ENCODE results near the gene DUSP1.

Gene DUSP1

DNA sequence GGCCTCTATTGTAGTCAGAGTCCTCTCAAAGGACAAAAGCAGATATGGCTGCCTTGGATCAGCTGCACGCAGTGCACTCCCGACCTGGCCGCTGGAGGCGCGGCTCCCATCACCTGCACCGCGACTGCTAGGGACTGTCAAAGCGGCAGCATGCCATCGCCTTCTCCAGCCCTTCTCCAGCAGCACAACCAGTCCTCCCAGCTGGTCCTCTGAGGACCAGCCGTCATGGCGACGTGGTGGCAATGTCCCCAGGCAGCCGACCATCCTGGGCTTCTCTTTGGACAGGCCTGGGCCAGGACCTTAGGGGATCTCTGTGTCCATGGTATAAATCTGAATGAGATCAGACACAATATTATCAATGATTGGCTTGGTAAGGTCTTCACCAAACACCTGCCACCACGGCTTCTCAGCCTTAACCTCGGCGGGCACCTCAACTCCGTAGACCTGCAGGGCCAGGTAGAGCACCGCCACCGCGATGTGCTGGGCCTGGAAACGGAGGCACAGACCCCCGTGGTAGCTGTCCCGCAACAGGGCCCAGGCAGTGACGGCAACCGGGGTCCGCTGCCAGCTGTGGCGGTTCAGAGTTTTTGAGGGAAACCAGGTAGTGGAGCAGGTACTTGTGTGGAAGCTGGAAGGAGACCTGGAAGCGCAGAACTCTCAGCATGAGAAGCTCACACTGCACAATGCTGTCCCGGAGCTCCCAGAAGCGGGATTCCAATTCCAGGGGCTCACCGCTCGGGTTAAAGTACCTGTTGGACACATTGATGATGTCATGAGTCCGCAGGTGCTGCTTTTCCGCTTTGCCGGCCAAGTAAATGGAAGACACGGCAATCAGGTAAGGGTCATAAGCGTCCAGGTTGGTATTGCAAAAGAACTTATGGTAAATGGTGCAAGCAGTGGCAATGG, 8.5 kb downstream of the DUSP1 start:
- DNase-seq, result no peak

DNA sequence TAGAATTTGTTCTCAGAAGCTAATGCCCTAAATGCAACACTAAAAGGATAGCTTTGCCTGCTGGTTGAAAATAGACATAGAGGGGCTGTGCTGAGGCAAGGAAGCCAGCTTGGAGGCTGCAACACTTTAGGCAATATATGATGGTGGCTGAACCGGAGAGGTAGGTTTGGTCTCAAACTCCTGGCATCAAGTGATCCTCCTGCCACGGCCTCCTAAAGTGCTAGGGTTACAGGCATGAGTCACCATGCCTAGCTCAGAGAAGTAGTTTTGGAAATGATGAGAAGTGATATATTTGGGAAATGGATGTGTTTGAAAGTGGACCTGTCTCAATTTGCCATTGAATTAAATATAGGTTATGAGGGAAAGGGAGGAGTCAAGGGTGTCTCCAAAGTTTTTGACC, 10.0 kb downstream of the DUSP1 start:
- DNase-seq, result no peak

DNA sequence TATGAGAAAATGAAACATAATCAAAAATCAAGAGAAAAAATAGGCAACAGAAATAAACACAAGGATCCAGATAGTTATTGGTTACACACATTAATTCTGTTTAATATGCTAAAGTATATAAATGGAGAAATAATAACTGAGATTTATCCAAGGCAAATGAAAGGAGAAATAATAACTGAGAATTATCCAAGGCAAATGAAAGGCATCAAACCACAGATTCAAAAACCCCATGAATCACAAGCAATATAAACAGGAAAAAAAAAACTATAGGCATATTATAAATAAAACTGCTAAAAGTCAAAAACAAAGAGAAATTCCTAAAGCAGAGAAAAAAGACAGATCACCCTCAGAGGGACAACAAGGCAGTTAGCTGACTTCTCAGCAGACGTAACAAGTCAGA, 10.9 kb downstream of the DUSP1 start:
- DNase-seq, result no peak

DNA sequence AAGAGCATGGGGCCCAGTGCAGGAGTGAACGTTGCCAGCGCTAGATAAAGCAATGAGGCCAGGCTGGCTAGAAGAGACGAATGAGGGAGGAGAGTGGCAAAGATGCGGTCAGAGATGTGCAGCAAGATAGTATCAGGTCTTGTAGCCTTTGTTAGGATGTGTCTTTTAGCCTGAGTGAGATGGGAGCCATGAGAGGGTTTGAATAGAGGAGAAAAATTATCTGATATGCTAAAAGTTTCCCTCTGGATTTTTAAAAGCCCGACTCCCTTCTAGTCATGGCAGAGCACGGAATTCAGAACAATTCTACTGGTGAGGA, 12.2 kb downstream of the DUSP1 start:
- DNase-seq, result no peak

- DNase-seq, result no peak
These were observed 12.7 kb downstream of the DUSP1 start for GRCh38 chr5:172758077-172758833.

DNA sequence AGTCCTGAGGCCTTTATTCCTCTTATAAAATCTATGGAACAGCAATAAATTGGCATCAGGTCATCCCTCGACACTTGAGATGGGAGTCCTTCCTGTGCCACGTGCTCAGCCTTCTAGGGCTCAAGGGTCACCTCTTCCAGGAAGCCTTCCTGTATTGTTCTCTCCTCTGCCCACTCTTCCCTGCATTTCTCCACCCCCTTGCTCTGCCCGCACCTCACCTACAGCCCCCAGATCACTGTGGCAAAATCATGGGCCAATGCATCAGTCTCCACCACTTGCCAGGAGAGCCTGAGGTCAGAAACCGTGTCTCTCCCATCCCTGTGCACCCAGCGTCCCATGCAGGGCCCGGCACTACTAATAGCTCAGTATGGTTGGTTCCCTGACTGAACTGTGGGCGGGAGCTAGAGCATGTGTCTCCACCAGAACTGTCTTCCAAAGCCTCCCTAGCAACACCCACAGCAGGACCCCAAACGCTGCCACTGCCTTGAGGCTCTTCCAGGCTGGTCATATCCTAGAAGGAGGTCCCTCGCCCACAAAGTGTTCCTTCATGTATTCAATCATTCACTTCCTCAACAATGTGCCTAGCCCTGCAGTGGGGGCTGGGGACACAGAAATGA, 13.5 kb downstream of the DUSP1 start:
- no peak for DNase-seq

DNA sequence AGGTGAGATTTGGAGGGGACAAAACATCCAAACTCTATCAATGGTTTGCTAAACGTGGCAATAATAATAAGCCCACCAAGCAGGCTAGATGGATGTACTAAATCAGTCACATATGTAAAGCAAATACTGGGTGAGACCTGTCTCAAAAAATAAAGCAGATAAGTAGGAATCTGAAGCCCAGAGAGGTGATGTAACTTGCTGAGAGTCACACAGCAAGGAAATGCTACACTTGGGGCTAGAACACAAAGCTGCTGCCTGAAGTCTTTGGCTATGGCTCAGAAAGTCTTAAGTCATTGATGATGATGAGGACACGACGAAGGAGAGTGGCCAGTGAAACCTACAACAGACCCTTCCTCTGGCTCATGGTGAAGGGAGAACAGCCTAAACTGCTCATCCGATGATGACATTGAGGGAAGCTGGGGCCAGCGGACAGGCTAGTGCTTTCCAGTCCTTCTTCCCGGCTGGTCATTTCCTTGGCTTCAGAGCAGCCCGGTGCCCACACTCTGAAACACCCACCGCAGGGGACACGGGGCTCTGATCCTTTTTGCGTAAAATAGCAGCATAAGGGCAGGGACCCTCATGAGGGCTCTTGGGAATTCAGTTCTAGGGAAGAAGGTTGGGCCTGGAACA, 14.1 kb downstream of the DUSP1 start:
- no peak for DNase-seq

- DNase-seq, result no peak
These were observed 16.2 kb downstream of the DUSP1 start for GRCh38 chr5:172754596-172755356.

- DNase-seq, result no peak
These were observed 17.9 kb downstream of the DUSP1 start for GRCh38 chr5:172753101-172753500.

DNA sequence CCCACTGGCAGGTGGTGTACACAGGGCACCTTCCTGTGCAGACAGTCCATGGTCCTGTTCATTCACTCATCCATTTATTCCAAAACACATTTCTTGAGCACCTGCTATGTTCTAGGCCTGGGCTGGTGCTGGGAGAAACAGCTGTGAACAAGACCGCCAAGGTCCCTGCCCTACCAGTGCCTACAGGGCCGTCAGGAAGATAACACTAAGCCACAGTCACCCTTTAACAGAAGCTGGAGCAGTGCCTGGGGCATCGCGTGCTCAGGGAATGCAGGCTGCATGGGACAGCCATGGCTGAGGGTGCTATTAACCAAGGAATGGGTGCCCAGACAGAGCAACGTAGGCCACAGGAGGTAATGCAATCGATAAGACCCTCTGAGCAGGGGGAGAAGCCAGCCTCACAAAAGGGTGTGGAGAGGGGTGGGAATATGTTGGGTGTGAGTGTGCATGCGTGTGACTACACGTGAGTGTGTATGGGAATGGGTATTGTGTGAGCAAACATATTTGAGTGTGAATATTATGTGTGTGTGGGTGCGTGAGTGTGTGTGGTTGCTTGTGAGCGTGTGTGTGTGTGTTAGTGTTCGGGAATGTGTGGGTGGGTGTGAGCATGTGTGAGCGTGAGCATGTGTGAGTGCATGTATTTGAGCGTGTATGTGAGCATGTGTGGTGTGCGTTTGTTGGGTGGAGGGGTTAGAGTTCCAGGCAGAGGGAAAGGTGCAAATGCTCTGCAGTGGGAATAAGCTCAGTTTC, 19.1 kb downstream of the DUSP1 start:
- DNase-seq, result no peak

GRCh38 chr5:172749881-172750633, 20.9 kb downstream of the DUSP1 start:
- DNase-seq, result no peak

GRCh38 chr5:172749076-172749475, 21.9 kb downstream of the DUSP1 start:
- no peak for DNase-seq

DNA sequence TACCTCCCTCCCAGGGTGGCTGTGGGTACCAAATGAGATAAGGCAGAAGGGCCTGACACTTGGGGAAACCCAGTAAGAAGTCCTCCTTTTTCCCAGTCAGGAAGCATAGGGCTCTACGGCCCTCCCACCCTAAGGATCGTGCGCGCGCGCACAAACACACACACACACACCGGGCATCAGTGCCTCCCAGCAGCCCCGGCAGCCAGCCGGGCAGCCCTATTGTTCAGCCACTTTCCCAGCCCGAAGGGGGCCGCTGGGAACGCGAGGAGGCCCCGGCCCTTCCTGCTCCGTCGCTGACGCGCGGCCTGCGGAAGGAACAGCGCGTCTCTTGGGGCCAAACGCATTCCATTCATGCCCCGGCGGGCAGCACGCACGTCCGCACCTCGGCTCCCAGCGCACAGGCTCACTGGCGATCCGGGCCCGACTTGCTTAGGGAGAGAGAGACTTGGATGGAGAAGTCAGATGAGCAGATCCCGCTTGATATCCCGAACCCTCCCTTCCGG, 22.6 kb downstream of the DUSP1 start:
- no peak for DNase-seq

GRCh38 chr5:172747471-172747870, 23.5 kb downstream of the DUSP1 start:
- DNase-seq, result no peak

DNA sequence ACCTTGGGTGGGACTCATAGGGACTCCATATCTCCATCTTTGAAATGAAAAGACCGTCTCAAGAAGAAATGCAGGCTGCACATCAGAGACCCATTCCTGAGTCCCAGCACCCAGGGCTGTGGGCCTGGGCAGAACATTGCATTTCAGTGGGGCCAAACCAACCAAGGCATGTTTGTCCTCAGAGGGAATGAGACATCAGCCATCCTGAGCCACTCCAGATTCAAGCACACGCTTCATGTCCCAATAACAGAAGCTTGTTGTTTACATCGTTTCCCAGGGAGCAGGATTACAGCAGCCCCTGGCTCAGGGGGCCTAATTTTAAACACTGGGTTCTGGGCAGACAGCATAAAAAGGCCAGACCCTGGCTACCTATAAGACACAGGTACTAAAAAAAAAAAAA, 24.3 kb downstream of the DUSP1 start:
- DNase-seq, result no peak

DNA sequence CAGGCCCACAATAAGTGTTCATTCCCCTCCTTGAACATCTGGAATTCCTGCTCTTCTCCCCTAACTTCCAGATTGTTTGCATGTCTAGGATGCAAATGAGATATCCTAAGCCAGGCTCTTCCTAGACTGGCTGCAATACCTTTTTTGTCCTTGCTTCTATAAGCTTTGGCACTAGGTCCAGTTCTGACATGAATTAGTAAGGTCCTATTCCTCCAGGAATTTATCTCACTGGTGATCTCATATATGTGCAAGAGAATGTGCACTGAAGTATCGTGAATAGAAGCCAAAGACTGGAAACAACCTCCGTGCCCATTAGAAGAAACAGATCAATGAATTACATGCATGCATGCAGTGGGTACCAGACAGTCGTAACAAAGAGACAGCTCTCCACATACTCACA, 25.2 kb downstream of the DUSP1 start:
- DNase-seq, result no peak

DNA sequence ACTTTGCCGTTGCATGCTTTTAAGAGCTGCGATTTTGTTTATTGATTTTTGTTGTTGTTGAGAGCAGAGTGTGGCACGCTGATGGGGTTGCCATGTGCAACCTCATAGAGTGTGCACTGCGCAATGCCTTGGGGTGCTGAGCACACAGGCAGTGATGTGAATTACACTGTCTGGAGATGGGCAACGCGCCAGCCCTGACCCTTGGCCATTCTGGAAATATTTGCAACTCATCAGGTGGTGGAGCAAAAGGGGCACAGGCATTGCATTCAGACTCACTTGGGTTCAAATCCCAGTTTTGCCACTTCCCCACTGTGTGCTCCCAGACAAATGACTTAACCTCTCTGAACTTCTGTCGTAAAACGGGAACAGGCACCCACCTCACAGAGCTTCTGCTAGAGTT, 25.6 kb downstream of the DUSP1 start:
- no peak for DNase-seq

DNA sequence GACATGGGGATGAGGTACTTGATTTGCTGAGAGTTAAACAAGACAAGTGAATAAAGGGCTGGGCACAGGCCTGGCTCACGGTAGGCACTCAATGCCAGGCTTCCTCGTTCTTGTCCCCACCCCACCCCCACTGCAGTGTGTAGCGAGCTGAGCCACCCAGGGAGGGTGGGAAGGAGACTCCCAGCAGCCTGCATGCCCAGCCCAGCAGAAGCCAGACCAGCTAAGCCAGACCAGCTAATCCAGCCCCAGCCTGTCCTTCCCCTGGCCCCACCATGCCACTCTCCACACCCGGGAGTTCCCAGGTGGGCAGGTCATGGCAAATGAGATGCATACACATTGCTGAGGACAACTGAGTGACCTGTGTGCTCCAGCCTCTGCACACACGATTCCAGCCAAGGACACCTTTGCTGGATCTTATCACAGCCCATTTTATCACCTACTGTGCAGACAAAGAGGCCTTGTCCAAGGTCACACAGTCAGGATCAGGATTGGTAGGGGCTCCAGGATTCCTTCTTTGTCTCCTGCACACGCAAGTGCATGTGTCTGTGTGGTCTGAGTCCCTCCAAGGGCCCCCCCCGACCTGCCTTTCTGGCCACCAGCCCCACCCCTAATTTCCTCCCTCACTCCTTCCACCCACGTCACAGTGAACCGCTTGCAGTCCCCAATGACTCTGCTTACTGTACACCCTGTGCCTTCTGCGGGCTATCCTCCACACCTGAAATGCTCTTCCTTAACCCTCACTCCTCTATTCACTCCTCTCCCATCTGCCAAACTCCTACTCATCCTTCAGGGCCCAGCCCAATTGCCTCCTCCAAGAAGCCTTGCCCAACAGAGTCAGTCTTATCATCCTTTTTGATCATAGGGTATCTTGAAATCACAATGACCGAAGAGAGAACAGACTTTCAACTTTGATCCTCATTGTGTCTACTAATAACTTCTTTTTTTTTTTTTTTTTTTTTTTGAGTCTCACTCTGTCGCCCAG, 26.6 kb downstream of the DUSP1 start:
- no peak for DNase-seq

DNA sequence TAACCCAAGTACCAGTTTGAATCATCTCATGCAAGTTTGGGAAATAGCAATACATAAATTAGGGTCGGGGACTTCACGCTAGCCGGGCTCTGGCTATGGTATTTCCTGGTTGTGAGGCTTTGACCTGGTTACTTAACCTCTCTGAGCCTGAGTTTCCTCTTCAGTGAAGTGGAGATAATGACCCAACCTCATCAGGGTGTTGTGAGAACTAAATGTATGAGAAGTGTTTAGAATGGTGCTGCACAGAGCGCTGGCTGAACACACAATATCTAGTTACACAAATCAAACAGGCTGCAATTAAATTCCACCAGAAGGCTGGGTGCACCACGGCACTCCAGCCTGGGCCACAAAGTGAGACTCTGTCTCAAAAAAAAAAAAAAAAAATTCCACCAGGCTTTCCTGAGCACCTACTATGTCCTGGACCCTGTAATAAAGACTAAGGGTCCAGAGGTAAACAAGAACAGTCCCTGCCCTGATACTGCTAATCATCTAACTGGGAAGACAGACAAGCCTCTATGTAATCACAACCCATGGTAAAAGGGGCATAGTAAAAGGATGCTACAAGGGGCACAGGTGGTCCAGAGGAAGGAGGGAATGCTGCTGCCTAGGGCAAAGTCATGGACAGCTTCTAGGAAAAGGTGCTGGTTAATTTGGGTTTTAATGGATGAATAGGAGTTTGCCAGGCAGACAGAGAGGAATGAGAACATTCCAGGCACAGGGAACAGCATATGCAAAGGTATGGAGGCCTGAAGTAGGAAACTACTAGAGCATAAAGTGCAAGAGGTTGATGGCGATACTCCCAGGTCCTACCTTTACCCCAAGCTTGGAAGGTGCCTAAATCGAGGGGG, 27.7 kb downstream of the DUSP1 start:
- DNase-seq, result no peak

Data from effector CD8-positive, alpha-beta T cell (primary cell).